Ishikawa (cell line): ENCODE data around the gene RBM19.

Source experiments
- CEBPB ChIP-seq: IDR thresholded peaks from 2 replicates; pipeline ENCODE4 v1.6.1; 2012
- CREB1 ChIP-seq: IDR thresholded peaks from 2 replicates; pipeline ENCODE4 v1.6.1; 2012; ENCODE audit warnings: low read depth
- EGR1 ChIP-seq: IDR thresholded peaks from 2 replicates; pipeline ENCODE4 v1.6.1; 2012
- EP300 ChIP-seq: IDR thresholded peaks from 2 replicates; pipeline ENCODE4 v1.6.1; 2012; ENCODE audit warnings: borderline replicate concordance
- FOXM1 ChIP-seq: IDR thresholded peaks from 2 replicates; pipeline ENCODE4 v1.6.1; 2012; ENCODE audit warnings: low read depth, borderline replicate concordance
- MAX ChIP-seq: IDR thresholded peaks from 2 replicates; pipeline ENCODE4 v1.6.1; 2012
- NFIC ChIP-seq: IDR thresholded peaks from 2 replicates; pipeline ENCODE4 v1.6.1; 2012
- RAD21 ChIP-seq: IDR thresholded peaks from 2 replicates; pipeline ENCODE4 v1.6.1; 2012; ENCODE audit warnings: low read depth
- REST ChIP-seq: IDR thresholded peaks from 2 replicates; pipeline ENCODE4 v1.6.1; 2012; ENCODE audit warnings: low read depth, mild to moderate bottlenecking
- TAF1 ChIP-seq: IDR thresholded peaks from 2 replicates; pipeline ENCODE4 v1.6.1; 2012; ENCODE audit warnings: low read depth, mild to moderate bottlenecking
- TCF12 ChIP-seq: IDR thresholded peaks from 2 replicates; pipeline ENCODE4 v1.6.1; 2012; ENCODE audit warnings: low read depth
- TEAD4 ChIP-seq: IDR thresholded peaks from 2 replicates; pipeline ENCODE4 v1.6.1; 2012
- USF1 ChIP-seq: IDR thresholded peaks from 2 replicates; pipeline ENCODE4 v1.6.1; 2012
- YY1 ChIP-seq: IDR thresholded peaks from 2 replicates; pipeline ENCODE4 v1.6.1; 2012; ENCODE audit warnings: low read depth
- ZBTB7A ChIP-seq: IDR thresholded peaks from 2 replicates; pipeline ENCODE4 v1.6.1; 2012; ENCODE audit warnings: low read depth

The RBM19 gene

DNA sequence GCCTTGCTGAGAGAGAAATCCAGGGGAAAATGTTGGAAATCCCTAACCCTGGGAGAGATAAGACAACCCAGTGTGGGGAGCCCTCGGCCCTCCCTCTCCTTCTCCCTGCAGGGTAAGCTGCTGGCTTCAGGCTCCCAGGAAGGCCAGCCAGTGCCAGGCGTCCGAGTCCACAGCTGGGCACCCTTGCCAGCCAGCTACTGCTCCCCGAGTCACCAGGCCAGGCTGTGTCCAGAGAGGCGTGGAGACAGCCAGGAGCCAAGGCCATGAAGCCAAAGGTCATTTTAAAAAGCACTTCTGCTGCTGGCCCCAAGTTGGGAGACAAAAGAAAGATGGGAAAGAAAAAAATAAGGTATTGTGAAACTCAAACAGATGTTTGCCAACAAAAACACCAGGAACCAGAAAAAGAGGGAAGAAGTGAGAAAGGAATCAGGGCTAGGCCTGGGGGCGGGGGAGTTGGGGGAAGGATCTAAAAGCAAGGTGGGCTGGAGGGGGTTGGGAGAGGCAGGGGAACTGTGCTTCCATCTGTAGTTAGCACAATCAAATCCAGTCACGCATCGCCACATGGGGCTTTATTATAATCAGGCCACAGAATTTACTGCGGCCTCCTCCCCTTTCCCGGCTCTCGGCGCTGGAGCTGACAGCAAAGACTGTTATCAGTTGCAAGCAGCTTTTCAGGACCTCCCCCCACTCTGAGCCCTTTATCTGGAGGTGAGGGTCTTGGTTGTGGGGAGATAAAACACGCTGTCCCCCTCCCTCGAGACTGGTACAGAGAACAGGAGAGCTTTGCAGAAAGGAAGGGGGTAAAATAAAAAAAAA is 33.5 kb downstream of the RBM19 start:
- TF ChIP-seq ZBTB7A (no peak), FOXM1 (no peak), EGR1 (no peak), EP300 (no peak), CREB1 (no peak), MAX (no peak), REST (no peak), RAD21 (no peak), NFIC (no peak), CEBPB (no peak), TAF1 (no peak), TCF12 (no peak), USF1 (no peak), TEAD4 (no peak), YY1 (no peak)

DNA sequence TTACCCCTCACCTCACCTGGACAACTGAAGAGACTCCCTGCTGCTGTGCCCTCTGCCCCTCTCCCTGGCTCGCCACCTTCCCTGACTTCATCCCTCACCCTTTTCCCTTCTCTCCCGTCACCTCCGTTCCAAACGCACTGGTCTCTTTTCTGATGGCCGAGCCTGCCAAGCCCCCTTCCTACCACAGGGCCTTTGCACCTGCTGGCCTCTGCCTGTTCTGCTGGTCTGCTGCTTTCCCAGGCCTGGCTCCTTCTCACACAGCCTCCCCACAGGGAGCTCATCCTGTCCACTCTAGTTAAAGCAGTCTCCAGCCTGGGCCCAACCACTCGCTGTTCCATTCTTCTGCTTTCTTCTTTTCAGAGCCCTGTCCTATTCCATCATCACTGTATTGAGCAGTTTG is 34.6 kb downstream of the RBM19 start:
- TF ChIP-seq TAF1, result no peak

GRCh38 chr12:113930249-113930648 is 35.9 kb downstream of the RBM19 start:
- TF ChIP-seq TCF12 (no peak), CEBPB (no peak), ZBTB7A (no peak), CREB1 (no peak), TAF1 (no peak), USF1 (no peak), TEAD4 (no peak), EGR1 (no peak), MAX (no peak), FOXM1 (no peak), YY1 (no peak), RAD21 (no peak)

DNA sequence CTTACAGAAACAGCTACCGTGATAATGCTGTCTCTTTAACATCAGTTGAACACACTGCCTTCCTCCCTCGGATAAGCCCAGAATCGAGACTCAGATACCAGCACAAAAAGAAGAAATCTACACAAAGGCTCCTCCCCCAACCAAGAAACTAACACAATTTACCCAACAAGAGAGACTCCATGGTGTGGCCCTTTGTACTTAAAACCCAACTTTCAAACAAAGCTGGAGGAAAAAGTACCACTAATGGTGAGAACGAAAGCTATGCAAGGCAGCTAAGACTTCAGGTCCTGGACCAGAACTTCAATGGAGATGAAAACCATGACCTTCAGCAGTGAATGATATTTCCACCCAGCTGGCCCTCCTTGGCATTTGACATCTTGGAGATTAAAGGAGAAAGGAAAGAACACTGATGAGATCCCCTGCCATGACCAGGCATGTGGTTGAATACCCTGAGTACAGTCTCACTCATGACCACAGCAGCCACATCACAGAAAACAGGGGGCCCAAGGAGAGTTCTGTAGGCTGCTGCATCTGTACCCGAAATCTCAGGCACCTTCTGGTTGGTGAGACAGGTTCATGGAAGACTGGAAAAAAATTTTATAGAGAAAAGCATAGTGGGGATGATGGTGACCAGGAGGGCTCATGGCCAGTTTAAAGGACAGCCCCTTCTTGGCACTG is 36.7 kb downstream of the RBM19 start:
- TF ChIP-seq TEAD4 (no peak), EP300 (no peak), ZBTB7A (no peak), CREB1 (no peak), NFIC (no peak), MAX (no peak), REST (no peak), TAF1 (no peak), FOXM1 (no peak), EGR1 (no peak), TCF12 (no peak), RAD21 (no peak)

DNA sequence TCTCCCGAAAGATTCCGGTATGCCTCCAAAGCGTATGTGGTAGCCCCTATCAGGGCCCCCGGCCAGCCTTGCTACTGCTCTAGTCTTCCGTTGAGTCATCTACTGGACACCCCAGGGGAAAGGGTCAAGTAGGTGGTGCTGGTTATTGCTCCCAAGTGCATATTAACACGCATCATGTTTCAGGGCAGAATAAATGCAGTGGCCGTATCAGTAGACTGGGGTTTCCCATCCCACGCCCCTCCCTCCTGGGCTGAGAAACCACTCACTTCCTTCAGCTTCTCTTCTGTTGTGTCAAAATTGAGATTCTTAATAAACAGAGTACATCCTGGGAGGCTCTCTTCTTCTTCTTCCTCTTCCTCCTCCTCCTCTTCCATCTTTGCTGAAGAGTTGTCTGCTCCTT is 39.3 kb downstream of the RBM19 start:
- no peak for TF ChIP-seq CREB1
- no peak for TF ChIP-seq USF1
- TF ChIP-seq FOXM1, result no peak
- TF ChIP-seq ZBTB7A, result no peak
- no peak for TF ChIP-seq TAF1
- no peak for TF ChIP-seq TCF12
- no peak for TF ChIP-seq NFIC
- TF ChIP-seq YY1, result no peak
- TF ChIP-seq MAX, result no peak
- TF ChIP-seq TEAD4, result no peak
- TF ChIP-seq CEBPB, result no peak
- TF ChIP-seq REST, result no peak
- no peak for TF ChIP-seq EGR1
- no peak for TF ChIP-seq RAD21
- no peak for TF ChIP-seq EP300
